ENCODE measurements around the gene PCDHGA1. TPM values are rescaled to one million over a fixed set of nuclear protein-coding genes. Genes with fewer than 3 reads are reported as not detected.
A peak's percentile ranks its signal among the peaks of the same experiment; 100 is the strongest.

Gene PCDHGA1
- polyA plus RNA-seq, 1 donor from 2014 or later, result 0.19 TPM

GRCh38 chr5:141515141-141515540, 184.8 kb downstream of the PCDHGA1 start:
- H3K27me3 ChIP-seq (ENCODE audit: insufficient read depth, low read depth, low read length), result no peaks in the 10 kb centered on the region
- H3K36me3 ChIP-seq (ENCODE audit: insufficient read depth, low read length), result peaks cover 10% of the 10 kb centered on the region
- TF ChIP-seq RAD21 (conservative IDR thresholded peaks at IDR 0.05), result no peak
- TF ChIP-seq REST (IDR thresholded peaks at IDR 0.05; ENCODE audit: borderline replicate concordance), result no peak
- TF ChIP-seq EZH2 (IDR thresholded peaks at IDR 0.05; ENCODE audit: borderline replicate concordance, insufficient read depth, low read length, poor library complexity, severe bottlenecking), result no peak
- TF ChIP-seq POLR2AphosphoS5 (IDR thresholded peaks at IDR 0.05), result no peak
- TF ChIP-seq EP300 (conservative IDR thresholded peaks at IDR 0.05; ENCODE audit: poor library complexity, severe bottlenecking), result no peak
- no peak for TF ChIP-seq SMC3 (conservative IDR thresholded peaks at IDR 0.05; ENCODE audit: poor library complexity)
- no peak for TF ChIP-seq MXI1 (conservative IDR thresholded peaks at IDR 0.05; ENCODE audit: poor library complexity, severe bottlenecking)
- no peak for TF ChIP-seq CTCF (IDR thresholded peaks at IDR 0.05; ENCODE audit: poor library complexity, severe bottlenecking)
- TF ChIP-seq TAF1 (IDR thresholded peaks at IDR 0.05; ENCODE audit: low read depth), result no peak
- no peak overlapping the region for H3K27ac ChIP-seq (ENCODE audit: low read length)
- no peak overlapping the region for H3K4me3 ChIP-seq (ENCODE audit: low read length)
- no peaks in the 10 kb centered on the region for H3K9me3 ChIP-seq (ENCODE audit: low read length)
- H3F3A ChIP-seq (ENCODE audit: insufficient read depth, low read length, poor library complexity, severe bottlenecking), result peaks cover 3% of the 10 kb centered on the region
- H3K9me2 ChIP-seq (ENCODE audit: insufficient read depth, low read length), result no peaks in the 10 kb centered on the region
- no peaks in the 10 kb centered on the region for H4K20me1 ChIP-seq (ENCODE audit: insufficient read depth)
- peak overlapping the region; percentile 77 for H3K9ac ChIP-seq (ENCODE audit: low read length)
- H3K4me2 ChIP-seq (ENCODE audit: low read length), result no peak overlapping the region
- H3K79me2 ChIP-seq (replicated peaks; ENCODE audit: insufficient read depth, low read length), result no peaks in the 10 kb centered on the region
- H2AFZ ChIP-seq (ENCODE audit: low read depth, low read length), result no peak overlapping the region

- Histone ChIP-seq H3F3A (ENCODE audit: insufficient read depth, low read length, poor library complexity, severe bottlenecking) (peaks cover 3% of the 10 kb centered on the region), H2AFZ (ENCODE audit: low read depth, low read length) (no peak overlapping the region), H3K36me3 (ENCODE audit: insufficient read depth, low read length) (peaks cover 10% of the 10 kb centered on the region), H3K9me3 (ENCODE audit: low read length) (no peaks in the 10 kb centered on the region), H3K9ac (ENCODE audit: low read length) (no peak overlapping the region), H3K79me2 (replicated peaks; ENCODE audit: insufficient read depth, low read length) (no peaks in the 10 kb centered on the region), H3K27ac (ENCODE audit: low read length) (no peak overlapping the region), H3K9me2 (ENCODE audit: insufficient read depth, low read length) (no peaks in the 10 kb centered on the region), H3K4me2 (ENCODE audit: low read length) (no peak overlapping the region), H3K27me3 (ENCODE audit: insufficient read depth, low read depth, low read length) (no peaks in the 10 kb centered on the region), H3K4me3 (ENCODE audit: low read length) (no peak overlapping the region), H4K20me1 (ENCODE audit: insufficient read depth) (no peaks in the 10 kb centered on the region)
- TF ChIP-seq POLR2AphosphoS5 (IDR thresholded peaks at IDR 0.05), result no peak
- no peak for TF ChIP-seq REST (IDR thresholded peaks at IDR 0.05; ENCODE audit: borderline replicate concordance)
- TF ChIP-seq RAD21 (conservative IDR thresholded peaks at IDR 0.05), result no peak
- no peak for TF ChIP-seq EP300 (conservative IDR thresholded peaks at IDR 0.05; ENCODE audit: poor library complexity, severe bottlenecking)
- TF ChIP-seq MXI1 (conservative IDR thresholded peaks at IDR 0.05; ENCODE audit: poor library complexity, severe bottlenecking), result no peak
- TF ChIP-seq EZH2 (IDR thresholded peaks at IDR 0.05; ENCODE audit: borderline replicate concordance, insufficient read depth, low read length, poor library complexity, severe bottlenecking), result no peak
- no peak for TF ChIP-seq CTCF (IDR thresholded peaks at IDR 0.05; ENCODE audit: poor library complexity, severe bottlenecking)
- no peak for TF ChIP-seq SMC3 (conservative IDR thresholded peaks at IDR 0.05; ENCODE audit: poor library complexity)
- TF ChIP-seq TAF1 (IDR thresholded peaks at IDR 0.05; ENCODE audit: low read depth), result no peak
Observed at GRCh38 chr5:141515946-141516671, 185.8 kb downstream of the PCDHGA1 start.
